HG03103 (cell line): ENCODE results near the gene MUC4.
"Not testable (repeated sequence)": the region's sequence is repeated elsewhere in the genome, so short reads cannot be mapped to it uniquely, and the experiment has no call there.

Experiments
- ATAC-seq: cut with Tn5 transposase; IDR thresholded peaks from one replicate; pipeline ENCODE4 v1.9.1; 2021; ENCODE audit warnings: low read depth; ENCODE audit not compliant: unreplicated experiment

MUC4 gene

GRCh38 chr3:195839260-195840010 lies 27.7 kb upstream of the MUC4 start:
- no peak for ATAC-seq

- no peak for ATAC-seq
These were observed 27.0 kb upstream of the MUC4 start for GRCh38 chr3:195838714-195839113.

DNA sequence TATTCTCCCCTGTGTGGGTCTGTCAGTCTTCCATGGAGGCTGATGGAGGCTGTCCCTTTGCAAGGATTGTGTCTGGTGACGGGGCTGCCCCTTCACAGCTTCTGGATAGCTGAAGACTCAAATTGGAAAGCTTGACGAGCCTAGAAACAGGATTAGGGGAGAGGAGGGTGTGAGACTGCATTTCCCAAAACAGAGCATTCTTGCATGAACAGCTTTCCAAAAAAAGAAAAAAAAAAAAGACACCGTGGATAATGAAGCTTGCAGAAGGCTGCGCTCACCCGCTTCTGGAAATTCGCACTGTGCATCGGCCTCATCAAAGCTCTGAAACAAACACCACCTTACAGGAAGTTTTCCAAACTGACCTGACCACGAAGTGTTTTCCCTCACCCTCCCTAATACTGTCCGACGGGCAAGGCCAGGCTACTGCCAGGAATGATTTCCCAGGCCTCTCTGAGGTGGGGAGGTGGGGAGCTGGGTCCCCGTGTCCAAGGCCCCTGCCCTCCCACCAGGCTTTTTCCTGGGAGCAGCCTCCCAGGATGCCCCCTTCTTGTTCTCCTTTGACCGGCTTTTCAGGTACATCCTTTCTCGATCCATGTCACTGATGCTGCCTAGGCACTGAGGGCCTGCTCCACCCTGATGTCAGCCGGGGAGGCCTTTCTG lies 24.9 kb upstream of the MUC4 start:
- ATAC-seq: no peak

GRCh38 chr3:195835791-195836190 lies 24.1 kb upstream of the MUC4 start:
- no peak for ATAC-seq

- no peak for ATAC-seq
These were observed 23.2 kb upstream of the MUC4 start for GRCh38 chr3:195834675-195835583.

DNA sequence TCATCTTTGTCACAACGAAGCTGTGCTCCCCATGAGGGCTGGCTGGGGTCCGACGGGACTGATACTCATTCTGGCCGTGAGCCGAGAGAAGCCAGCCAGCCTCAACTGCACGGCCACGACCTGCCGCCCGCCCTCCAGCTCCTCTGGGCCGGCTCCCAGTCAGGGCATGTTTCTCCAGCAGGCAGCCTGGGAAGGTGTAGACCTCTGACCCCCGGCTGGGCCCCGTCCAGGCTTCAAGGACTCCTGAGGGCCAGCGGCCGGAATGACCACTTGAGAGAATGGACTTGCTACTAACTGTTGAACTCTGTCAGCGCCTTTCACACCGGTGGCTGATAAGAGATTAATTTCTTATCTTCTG lies 18.1 kb upstream of the MUC4 start:
- ATAC-seq: no peak

GRCh38 chr3:195828762-195829161 lies 17.0 kb upstream of the MUC4 start:
- no peak for ATAC-seq

GRCh38 chr3:195825857-195826804 lies 14.4 kb upstream of the MUC4 start:
- no peak for ATAC-seq

DNA sequence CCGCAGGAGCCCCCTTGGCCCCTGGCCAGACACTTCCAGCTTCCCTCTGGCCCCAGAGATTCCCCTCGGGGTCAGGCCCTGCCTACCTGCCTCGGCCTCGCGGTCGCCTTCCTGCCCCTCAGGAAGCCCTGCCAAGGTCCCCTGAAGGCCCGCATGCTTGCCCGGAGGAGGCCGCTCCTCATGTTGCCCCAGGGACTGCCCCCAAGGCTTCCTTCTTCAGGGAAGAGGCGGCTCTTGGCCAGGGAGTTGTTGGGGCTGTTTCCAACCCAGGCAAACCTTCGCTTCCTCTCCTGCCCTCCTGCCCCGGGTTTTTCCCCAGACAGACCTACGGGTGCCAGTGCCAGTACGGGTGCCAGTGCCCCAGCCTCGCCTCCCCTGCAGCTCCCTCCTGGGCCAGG lies 13.5 kb upstream of the MUC4 start:
- ATAC-seq: no peak

DNA sequence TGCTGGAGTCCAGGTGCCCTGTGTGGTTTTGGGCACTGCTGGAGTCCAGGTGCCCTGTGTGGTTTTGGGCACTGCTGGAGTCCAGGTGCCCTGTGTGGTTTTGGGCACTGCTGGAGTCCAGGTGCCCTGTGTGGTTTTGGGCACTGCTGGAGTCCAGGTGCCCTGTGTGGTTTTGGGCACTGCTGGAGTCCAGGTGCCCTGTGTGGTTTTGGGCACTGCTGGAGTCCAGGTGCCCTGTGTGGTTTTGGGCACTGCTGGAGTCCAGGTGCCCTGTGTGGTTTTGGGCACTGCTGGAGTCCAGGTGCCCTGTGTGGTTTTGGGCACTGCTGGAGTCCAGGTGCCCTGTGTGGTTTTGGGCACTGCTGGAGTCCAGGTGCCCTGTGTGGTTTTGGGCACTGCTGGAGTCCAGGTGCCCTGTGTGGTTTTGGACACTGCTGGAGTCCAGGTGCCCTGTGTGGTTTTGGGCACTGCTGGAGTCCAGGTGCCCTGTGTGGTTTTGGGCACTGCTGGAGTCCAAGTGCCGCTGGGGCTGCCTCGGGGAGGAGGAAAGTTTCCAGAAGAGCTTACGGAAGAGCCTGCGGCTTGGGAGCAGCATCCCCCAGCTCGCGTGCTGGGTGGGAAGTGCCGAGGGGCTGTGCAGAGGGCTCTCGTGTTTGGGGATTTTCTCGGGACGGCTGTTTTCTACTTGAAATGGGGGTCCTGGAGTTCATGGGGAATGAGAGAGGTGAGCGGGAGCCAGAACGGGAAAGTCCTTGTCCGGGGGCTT lies 12.9 kb upstream of the MUC4 start:
- ATAC-seq: not testable (repeated sequence)

GRCh38 chr3:195823999-195824398 lies 12.3 kb upstream of the MUC4 start:
- ATAC-seq: no peak

- ATAC-seq: no peak
These were observed 11.6 kb upstream of the MUC4 start for GRCh38 chr3:195823280-195823679.

- ATAC-seq: no peak
These were observed 10.5 kb upstream of the MUC4 start for GRCh38 chr3:195822131-195822696.

- ATAC-seq: no peak
These were observed 9.8 kb upstream of the MUC4 start for GRCh38 chr3:195821403-195822130.

DNA sequence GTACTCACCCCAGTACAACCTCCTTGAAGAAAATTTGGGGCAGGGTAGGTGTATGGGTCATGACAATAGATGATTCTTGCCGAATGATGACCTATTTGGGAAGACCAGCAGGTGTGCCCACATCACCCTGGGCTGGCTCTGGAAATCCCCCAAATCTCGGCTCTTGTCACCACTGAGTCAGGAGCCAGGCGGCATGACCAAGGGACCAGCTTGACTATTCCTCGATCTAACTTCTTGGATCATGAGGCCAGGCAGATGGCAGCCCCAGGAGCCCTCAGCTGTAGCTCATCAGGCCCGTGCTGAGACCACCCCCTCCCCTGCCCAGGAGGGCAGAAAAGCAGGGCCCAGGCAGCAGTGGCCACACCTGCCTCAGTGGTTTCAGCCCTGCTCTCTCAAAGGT lies 9.2 kb upstream of the MUC4 start:
- no peak for ATAC-seq

DNA sequence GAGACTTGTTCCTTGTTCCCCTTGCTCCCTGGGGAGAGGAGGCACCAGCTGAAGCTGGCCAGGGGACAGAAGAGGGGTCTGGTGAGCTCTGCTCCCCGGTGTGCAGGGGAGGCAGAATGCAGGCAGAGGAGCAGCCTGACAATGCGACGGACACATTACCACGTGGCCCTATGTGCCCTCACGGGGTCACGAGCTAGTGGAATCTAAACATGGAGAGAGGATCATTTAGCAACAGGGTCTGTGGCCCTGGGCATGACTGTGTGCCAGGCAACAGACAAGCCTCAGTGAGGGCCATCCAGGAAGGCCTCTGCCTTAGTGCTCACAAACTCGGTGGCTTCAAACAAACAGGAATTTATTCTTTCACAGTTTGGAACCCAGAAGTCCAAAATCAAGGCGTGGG lies 8.5 kb upstream of the MUC4 start:
- ATAC-seq: no peak

DNA sequence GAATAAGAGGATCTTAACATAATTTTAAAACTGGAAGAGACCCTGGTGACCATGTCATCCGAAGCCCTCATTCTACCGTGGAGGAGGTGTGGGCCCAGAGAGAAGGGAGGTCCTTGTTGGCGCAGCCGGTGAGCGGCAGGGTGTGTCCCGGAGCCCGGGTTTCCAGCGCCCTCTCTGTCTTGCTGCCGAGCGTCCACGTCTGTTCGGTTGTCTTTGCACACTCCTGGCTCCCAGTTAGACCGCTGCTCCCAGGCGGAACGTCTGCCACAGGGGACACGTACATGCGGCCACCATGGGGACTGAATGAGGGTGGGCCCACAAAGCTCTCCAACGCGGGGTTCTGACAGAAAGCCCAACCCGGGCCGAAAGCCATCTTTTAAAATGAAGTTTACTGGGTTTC lies 6.6 kb upstream of the MUC4 start:
- ATAC-seq: no peak

DNA sequence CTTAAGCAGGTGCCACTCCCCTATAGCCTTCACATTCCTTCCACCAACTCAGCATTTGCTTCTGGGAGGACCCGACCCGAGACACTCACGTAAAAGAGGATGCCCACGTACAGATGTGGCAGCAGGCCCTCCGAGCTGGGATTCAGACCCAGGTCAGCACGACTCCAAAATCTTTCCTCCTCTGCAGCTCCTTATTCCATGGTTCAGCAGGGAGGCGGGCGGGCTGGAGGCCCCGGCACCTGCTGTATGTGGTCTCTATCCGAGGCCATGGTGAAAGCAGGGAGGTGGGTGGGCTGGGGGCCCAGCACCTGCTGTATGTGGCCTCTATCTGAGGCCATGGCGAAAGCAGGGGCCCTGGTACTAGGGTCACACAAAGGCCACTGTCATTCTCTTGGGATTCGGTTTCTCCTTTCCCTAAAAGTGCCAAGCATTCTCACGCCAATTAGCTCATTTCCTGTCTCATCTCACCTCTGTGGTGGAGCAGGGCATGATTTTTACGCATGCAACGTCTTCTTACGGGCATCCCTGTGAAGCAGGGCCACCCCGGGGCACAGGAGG lies 5.9 kb upstream of the MUC4 start:
- ATAC-seq: no peak
